ENCODE measurements around the gene NUS1. TPM values are rescaled to one million over a fixed set of nuclear protein-coding genes. Genes with fewer than 3 reads are reported as not detected.

Gene NUS1
- total and polyA plus RNA-seq, 9 of the 15 experiments (the other 6 are each of a cell fraction or from before 2014, with no cell fraction given): 16.3 to 53.7 (median 26.4) TPM

DNA sequence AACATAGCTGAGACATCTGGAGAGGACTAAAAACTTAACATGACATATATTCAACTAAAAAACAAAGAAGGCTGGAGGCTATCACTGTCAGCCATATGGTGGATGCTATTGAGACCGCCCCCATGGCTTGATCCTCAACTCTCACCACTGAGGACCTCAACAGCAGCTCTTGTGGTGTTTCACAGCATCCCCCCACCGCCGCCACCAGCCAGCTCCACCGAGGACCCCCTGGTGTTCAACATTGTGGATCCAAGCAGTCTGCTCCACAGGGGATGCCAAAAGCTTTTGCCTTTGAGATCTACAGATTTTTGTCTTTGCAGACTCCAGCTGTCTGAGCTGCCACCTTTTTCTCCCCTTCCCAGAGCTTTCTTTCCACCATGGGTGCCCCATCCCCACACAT is 64.6 kb downstream of the NUS1 start:
- ChIA-PET POLR2A (interaction anchor here (0.8 to 1.2 kb wide), 2 partner anchors 9 to 1367 kb away, joined by 3 read pairs; no protein-coding TSS in a partner anchor), CTCF (ENCODE audit: low intra/inter-chr PET ratio) (no interaction called here)
- H3K4me2 ChIP-seq (ENCODE audit: insufficient read depth, low read length): no peak overlapping the region
- in situ Hi-C loops (cut with MboI): no loop called here
- BruUV-seq (replicated peaks): no TSS peak
- H3K27ac ChIP-seq (ENCODE audit: extremely low read depth, low read depth, low read length): no peak overlapping the region
- no peaks in the 10 kb centered on the region for H3K27me3 ChIP-seq (ENCODE audit: control insufficient read depth in 2 of 2, insufficient read depth in 2 of 2, low read length in 2 of 2)
- no peaks in the 10 kb centered on the region for H3K9me3 ChIP-seq (replicated peaks; ENCODE audit: control insufficient read depth, insufficient read depth, low read depth, low read length)
- H2AFZ ChIP-seq (ENCODE audit: low read depth, low read length): no peak overlapping the region
- intact Hi-C loops (cut with micrococcal nuclease): no loop called here
- no peaks in the 10 kb centered on the region for H3K79me2 ChIP-seq (ENCODE audit: control insufficient read depth, insufficient read depth, low read length)
- H3K9me1 ChIP-seq (ENCODE audit: control insufficient read depth, insufficient read depth, low read length): no peaks in the 10 kb centered on the region
- no peaks in the 10 kb centered on the region for H3K36me3 ChIP-seq (ENCODE audit: control insufficient read depth, insufficient read depth, low read length)
- 5% methylated on average over 3 of the region's 4 CpGs for WGBS (ENCODE audit: insufficient coverage, low coverage, missing lambda C conversion rate)
- FAIRE-seq: no peak
- DNase-seq (ENCODE audit: extremely low read depth in 1 of 4, low spot score in 3 of 4): peak in 3 of 4 experiments; percentile 12 to 19 (median 18)
- H4K20me1 ChIP-seq (replicated peaks; ENCODE audit: control insufficient read depth, insufficient read depth, low read length): no peaks in the 10 kb centered on the region
- H3K4me1 ChIP-seq (replicated peaks in 1 of 2; ENCODE audit: control insufficient read depth in 2 of 2, insufficient read depth in 2 of 2, low read length in 2 of 2): peaks cover 0 to 8% of the 10 kb centered on the region in 2 experiments; a peak in 2 of 5 replicates
- no peak overlapping the region for H3K4me3 ChIP-seq
- no peak overlapping the region for H3K9ac ChIP-seq (ENCODE audit: insufficient read depth in 1 of 2, low read depth in 2 of 2, low read length in 2 of 2)
- peak; percentile 32; the same call in 1 of the 3 replicates for ATAC-seq
- TF ChIP-seq MBD1 (CRISPR knock-in tag; IDR thresholded peaks at IDR 0.05): no peak
- TF ChIP-seq HINFP (tag; conservative IDR thresholded peaks at IDR 0.05; ENCODE audit: low read depth): no peak
- TF ChIP-seq ZNF140 (CRISPR knock-in tag; IDR thresholded peaks at IDR 0.05): no peak
- TF ChIP-seq ATF1 (CRISPR knock-in tag; IDR thresholded peaks at IDR 0.05): no peak
- no peak for TF ChIP-seq ATF1 (tag; IDR thresholded peaks at IDR 0.05)
- TF ChIP-seq, protein P1, sequence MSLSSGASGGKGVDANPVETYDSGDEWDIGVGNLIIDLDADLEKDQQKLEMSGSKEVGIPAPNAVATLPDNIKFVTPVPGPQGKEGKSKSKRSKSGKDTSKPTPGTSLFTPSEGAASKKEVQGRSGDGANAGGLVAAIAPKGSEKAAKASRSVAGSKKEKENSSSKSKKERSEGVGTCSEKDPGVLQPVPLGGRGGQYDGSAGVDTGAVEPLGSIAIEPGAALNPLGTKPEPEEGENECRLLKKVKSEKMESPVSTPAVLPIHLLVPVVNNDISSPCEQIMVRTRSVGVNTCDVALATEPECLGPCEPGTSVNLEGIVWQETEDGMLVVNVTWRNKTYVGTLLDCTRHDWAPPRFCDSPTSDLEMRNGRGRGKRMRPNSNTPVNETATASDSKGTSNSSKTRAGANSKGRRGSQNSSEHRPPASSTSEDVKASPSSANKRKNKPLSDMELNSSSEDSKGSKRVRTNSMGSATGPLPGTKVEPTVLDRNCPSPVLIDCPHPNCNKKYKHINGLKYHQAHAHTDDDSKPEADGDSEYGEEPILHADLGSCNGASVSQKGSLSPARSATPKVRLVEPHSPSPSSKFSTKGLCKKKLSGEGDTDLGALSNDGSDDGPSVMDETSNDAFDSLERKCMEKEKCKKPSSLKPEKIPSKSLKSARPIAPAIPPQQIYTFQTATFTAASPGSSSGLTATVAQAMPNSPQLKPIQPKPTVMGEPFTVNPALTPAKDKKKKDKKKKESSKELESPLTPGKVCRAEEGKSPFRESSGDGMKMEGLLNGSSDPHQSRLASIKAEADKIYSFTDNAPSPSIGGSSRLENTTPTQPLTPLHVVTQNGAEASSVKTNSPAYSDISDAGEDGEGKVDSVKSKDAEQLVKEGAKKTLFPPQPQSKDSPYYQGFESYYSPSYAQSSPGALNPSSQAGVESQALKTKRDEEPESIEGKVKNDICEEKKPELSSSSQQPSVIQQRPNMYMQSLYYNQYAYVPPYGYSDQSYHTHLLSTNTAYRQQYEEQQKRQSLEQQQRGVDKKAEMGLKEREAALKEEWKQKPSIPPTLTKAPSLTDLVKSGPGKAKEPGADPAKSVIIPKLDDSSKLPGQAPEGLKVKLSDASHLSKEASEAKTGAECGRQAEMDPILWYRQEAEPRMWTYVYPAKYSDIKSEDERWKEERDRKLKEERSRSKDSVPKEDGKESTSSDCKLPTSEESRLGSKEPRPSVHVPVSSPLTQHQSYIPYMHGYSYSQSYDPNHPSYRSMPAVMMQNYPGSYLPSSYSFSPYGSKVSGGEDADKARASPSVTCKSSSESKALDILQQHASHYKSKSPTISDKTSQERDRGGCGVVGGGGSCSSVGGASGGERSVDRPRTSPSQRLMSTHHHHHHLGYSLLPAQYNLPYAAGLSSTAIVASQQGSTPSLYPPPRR (CRISPR knock-in tag; IDR thresholded peaks at IDR 0.05; ENCODE audit: borderline replicate concordance): no peak
- TF ChIP-seq SMARCC2 (IDR thresholded peaks at IDR 0.05; ENCODE audit: low read depth): no peak
- no peak for TF ChIP-seq CREBBP (IDR thresholded peaks at IDR 0.05; ENCODE audit: low read depth, low read length)
- TF ChIP-seq HOMEZ (CRISPR knock-in tag; IDR thresholded peaks at IDR 0.05): no peak
- TF ChIP-seq, protein P2, sequence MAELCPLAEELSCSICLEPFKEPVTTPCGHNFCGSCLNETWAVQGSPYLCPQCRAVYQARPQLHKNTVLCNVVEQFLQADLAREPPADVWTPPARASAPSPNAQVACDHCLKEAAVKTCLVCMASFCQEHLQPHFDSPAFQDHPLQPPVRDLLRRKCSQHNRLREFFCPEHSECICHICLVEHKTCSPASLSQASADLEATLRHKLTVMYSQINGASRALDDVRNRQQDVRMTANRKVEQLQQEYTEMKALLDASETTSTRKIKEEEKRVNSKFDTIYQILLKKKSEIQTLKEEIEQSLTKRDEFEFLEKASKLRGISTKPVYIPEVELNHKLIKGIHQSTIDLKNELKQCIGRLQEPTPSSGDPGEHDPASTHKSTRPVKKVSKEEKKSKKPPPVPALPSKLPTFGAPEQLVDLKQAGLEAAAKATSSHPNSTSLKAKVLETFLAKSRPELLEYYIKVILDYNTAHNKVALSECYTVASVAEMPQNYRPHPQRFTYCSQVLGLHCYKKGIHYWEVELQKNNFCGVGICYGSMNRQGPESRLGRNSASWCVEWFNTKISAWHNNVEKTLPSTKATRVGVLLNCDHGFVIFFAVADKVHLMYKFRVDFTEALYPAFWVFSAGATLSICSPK (IDR thresholded peaks at IDR 0.05; ENCODE audit: borderline replicate concordance): no peak
